Sigmoid colon (tissue), 4 donors: ENCODE data around the gene MUC5AC.

Experiments used
- CTCF ChIP-seq, 4 experiments: fragments of 450-650 bp in 3 of 4; fragments of 200-600 bp in 1 of 4; IDR thresholded peaks; one replicate each; pipeline ENCODE4 v1.5.1; 2016 to 2019; ENCODE audit warnings: antibody characterized with exemption in 4 of 4, mild to moderate bottlenecking in 3 of 4, moderate library complexity in 2 of 4
- POLR2A ChIP-seq, 2 donors: fragments of 450-650 bp; IDR thresholded peaks; one replicate each; pipeline ENCODE4 v1.6.1; 2016; ENCODE audit warnings: antibody characterized with exemption in 2 of 2, mild to moderate bottlenecking in 2 of 2, moderate library complexity in 2 of 2
- POLR2AphosphoS5 ChIP-seq, 4 donors: sonication (generic); formaldehyde crosslinking; IDR thresholded peaks; one replicate each; pipeline ENCODE4 v1.6.1; 2017; ENCODE audit warnings: antibody characterized with exemption in 4 of 4

DNA sequence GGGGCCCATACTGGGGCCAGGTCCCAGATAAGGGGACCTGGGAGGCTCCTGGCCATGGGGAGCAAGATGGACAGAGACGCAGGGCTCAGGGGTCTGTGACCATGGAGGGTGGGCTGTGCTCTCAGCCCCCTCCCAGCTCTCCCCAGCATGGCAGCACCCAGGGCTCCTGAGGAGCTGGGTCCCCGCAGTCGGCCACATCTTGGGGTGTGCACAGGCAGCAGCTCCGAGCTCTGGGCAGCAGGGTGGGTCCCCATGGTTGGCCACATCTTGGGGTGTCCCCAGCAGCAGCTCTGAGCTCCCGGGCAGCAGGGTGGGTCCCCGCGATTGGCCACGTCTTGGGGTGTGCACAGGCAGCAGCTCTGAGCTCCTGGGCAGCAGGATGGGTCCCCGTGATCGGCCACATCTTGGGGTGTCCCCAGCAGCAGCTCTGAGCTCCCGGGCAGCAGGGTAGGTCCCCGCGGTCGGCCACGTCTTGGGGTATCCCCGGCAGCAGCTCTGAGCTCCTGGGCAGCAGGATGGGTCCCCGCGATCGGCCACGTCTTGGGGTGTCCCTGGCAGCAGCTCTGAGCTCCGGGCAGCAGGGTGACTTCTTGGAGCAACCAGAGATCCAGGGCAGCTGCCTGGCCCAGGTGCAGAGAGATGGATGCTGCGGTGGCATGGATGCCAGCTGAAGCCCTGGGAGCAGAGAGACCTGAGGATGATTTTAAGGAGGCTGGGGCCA lies 46.8 kb downstream of the MUC5AC start:
- no peak for TF ChIP-seq CTCF (IDR thresholded peaks at IDR 0.05)
- TF ChIP-seq POLR2A (IDR thresholded peaks at IDR 0.05): no peak
- TF ChIP-seq POLR2AphosphoS5 (IDR thresholded peaks at IDR 0.05): no peak
